Measurements from ENCODE around the gene NT5C2. TPM values are rescaled to one million over a fixed set of nuclear protein-coding genes. Genes with fewer than 3 reads are reported as not detected.

NT5C2 gene
- total and polyA plus RNA-seq, 2 of the 8 experiments (the other 6 are each of a cell fraction or from before 2014, with no cell fraction given), result 35.2 to 106 TPM

- no peak for FAIRE-seq
- H2AK5ac ChIP-seq (ENCODE audit: low read depth, low read length), result no peak overlapping the region
- H3K27ac ChIP-seq (ENCODE audit: low read depth, low read length), result no peak overlapping the region
- no peak overlapping the region for H4K91ac ChIP-seq (replicated peaks; ENCODE audit: insufficient read length, low read length)
- H3K9me3 ChIP-seq (ENCODE audit: insufficient read depth in 2 of 2, low read depth in 1 of 2, low read length in 1 of 2), result no peaks in the 10 kb centered on the region
- peaks cover 0 to 3% of the 10 kb centered on the region in 2 experiments; a peak in 1 of 4 replicates for H3K79me2 ChIP-seq (ENCODE audit: control insufficient read depth in 1 of 2, insufficient read depth in 2 of 2, low read length in 2 of 2)
- CTCF ChIA-PET (ENCODE audit: partially characterized antibody), result interaction anchor here (0.6 kb wide), 1 partner anchor 1011 kb away, joined by 4 read pairs; no protein-coding TSS in a partner anchor
- TF ChIP-seq CTBP2 (IDR thresholded peaks at IDR 0.05; ENCODE audit: borderline replicate concordance, insufficient read depth, insufficient read length, low read length) (no peak), SIX5 (IDR thresholded peaks at IDR 0.05; ENCODE audit: low read depth, low read length) (no peak), RAD21 (IDR thresholded peaks at IDR 0.05 in 1 of 2, conservative IDR thresholded peaks at IDR 0.05 in 1 of 2; ENCODE audit: low read depth in 2 of 2, low read length in 2 of 2) (no peak), POLR2AphosphoS5 (IDR thresholded peaks at IDR 0.05; ENCODE audit: low read depth, low read length) (no peak), SUZ12 (IDR thresholded peaks at IDR 0.05; ENCODE audit: low read length) (no peak), EZH2 (IDR thresholded peaks at IDR 0.05; ENCODE audit: low read depth, low read length, severe bottlenecking) (no peak), TCF12 (IDR thresholded peaks at IDR 0.05; ENCODE audit: low read depth, low read length) (no peak)
- TF ChIP-seq, protein P1, sequence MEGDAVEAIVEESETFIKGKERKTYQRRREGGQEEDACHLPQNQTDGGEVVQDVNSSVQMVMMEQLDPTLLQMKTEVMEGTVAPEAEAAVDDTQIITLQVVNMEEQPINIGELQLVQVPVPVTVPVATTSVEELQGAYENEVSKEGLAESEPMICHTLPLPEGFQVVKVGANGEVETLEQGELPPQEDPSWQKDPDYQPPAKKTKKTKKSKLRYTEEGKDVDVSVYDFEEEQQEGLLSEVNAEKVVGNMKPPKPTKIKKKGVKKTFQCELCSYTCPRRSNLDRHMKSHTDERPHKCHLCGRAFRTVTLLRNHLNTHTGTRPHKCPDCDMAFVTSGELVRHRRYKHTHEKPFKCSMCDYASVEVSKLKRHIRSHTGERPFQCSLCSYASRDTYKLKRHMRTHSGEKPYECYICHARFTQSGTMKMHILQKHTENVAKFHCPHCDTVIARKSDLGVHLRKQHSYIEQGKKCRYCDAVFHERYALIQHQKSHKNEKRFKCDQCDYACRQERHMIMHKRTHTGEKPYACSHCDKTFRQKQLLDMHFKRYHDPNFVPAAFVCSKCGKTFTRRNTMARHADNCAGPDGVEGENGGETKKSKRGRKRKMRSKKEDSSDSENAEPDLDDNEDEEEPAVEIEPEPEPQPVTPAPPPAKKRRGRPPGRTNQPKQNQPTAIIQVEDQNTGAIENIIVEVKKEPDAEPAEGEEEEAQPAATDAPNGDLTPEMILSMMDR (IDR thresholded peaks at IDR 0.05; ENCODE audit: control extremely low read depth in 1 of 3, insufficient read depth in 1 of 3, low read depth in 1 of 3, low read length in 3 of 3), result no peak
- TF ChIP-seq, protein P2, sequence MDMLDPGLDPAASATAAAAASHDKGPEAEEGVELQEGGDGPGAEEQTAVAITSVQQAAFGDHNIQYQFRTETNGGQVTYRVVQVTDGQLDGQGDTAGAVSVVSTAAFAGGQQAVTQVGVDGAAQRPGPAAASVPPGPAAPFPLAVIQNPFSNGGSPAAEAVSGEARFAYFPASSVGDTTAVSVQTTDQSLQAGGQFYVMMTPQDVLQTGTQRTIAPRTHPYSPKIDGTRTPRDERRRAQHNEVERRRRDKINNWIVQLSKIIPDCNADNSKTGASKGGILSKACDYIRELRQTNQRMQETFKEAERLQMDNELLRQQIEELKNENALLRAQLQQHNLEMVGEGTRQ (IDR thresholded peaks at IDR 0.05; ENCODE audit: low read length), result no peak
- no peak overlapping the region for H2AFZ ChIP-seq (ENCODE audit: low read length)
- DNase-seq (ENCODE audit: low read depth in 1 of 2, low spot score in 2 of 2), result no peak
- H4K5ac ChIP-seq (ENCODE audit: insufficient read length, low read depth, low read length), result no peak overlapping the region
- 100% methylated on average over 1 of the region's 1 CpG; no CpG with 5 or more reads in 1 of the 2 experiments for WGBS, 2 experiments (ENCODE audit: extremely low coverage in 1 of 2, insufficient coverage in 1 of 2, insufficient read length in 1 of 2, insufficient replicate concordance in 2 of 2, low coverage in 1 of 2, low lambda C conversion rate in 2 of 2, missing lambda C conversion rate in 1 of 2)
- H3K4me1 ChIP-seq (replicated peaks in 1 of 4; ENCODE audit: control insufficient read depth in 3 of 4, insufficient read depth in 4 of 4, low read length in 3 of 4), result peaks cover 0 to 3% (median 1%) of the 10 kb centered on the region in 4 experiments; a peak in 1 of 7 replicates
- H2BK12ac ChIP-seq (ENCODE audit: low read depth, low read length), result no peak overlapping the region
- no peak overlapping the region for H3K4me2 ChIP-seq (ENCODE audit: insufficient read depth in 1 of 2, low read depth in 2 of 2, low read length in 2 of 2)
- no peak overlapping the region for H3K18ac ChIP-seq (ENCODE audit: extremely low read depth, low read length)
- no peak overlapping the region for H3K4ac ChIP-seq (replicated peaks; ENCODE audit: insufficient read length, low read depth, low read length)
- peaks cover 0 to 29% (median 14%) of the 10 kb centered on the region in 4 experiments; a peak in 7 of 8 replicates for H3K36me3 ChIP-seq (ENCODE audit: control insufficient read depth in 2 of 4, insufficient read depth in 4 of 4, low read length in 3 of 4)
- H3K14ac ChIP-seq (ENCODE audit: insufficient read length), result no peak overlapping the region
- no peaks in the 10 kb centered on the region for H3K27me3 ChIP-seq (replicated peaks in 1 of 4; ENCODE audit: control insufficient read depth in 3 of 4, extremely low read depth in 1 of 4, insufficient read depth in 3 of 4, low read length in 3 of 4)
- no peaks in the 10 kb centered on the region for H3K23me2 ChIP-seq (ENCODE audit: low read depth, low read length)
- H2BK20ac ChIP-seq (ENCODE audit: low read length), result no peak overlapping the region
- H3K23ac ChIP-seq (ENCODE audit: insufficient read length), result no peak overlapping the region
- H4K8ac ChIP-seq (ENCODE audit: extremely low read depth, insufficient read depth, low read length), result no peak overlapping the region
- POLR2A ChIA-PET (ENCODE audit: partially characterized antibody), result no interaction called here
- no peak overlapping the region for H3K4me3 ChIP-seq (ENCODE audit: extremely low read depth in 1 of 4, insufficient read depth in 2 of 4, low read depth in 3 of 4, low read length in 4 of 4)
- H3K9ac ChIP-seq (replicated peaks in 1 of 4; ENCODE audit: extremely low read depth in 1 of 4, low read depth in 3 of 4, low read length in 3 of 4), result no peak overlapping the region
- H2BK5ac ChIP-seq (ENCODE audit: low read depth, low read length), result no peak overlapping the region
- H3K56ac ChIP-seq (replicated peaks; ENCODE audit: insufficient read length, low read depth, low read length), result no peak overlapping the region
- H2BK120ac ChIP-seq (replicated peaks; ENCODE audit: low read depth, low read length), result no peak overlapping the region
- no peak overlapping the region for H2BK15ac ChIP-seq (ENCODE audit: low read length)
- H4K20me1 ChIP-seq (replicated peaks in 1 of 2; ENCODE audit: control insufficient read depth in 1 of 2, insufficient read depth in 2 of 2, low read length in 2 of 2), result peaks cover 2 to 6% of the 10 kb centered on the region in 2 experiments
- H3K79me1 ChIP-seq (ENCODE audit: low read depth, low read length), result peaks cover 4% of the 10 kb centered on the region
Observed at GRCh38 chr10:103171278-103171677, 21.8 kb downstream of the NT5C2 start.
